ENCODE results near the gene ARMH1. TPM values are rescaled to one million over a fixed set of nuclear protein-coding genes. Genes with fewer than 3 reads are reported as not detected.
A peak's percentile ranks its signal among the peaks of the same experiment; 100 is the strongest.

ARMH1 gene
- total RNA-seq, 1 donor from 2014 or later: 14.5 TPM

DNA sequence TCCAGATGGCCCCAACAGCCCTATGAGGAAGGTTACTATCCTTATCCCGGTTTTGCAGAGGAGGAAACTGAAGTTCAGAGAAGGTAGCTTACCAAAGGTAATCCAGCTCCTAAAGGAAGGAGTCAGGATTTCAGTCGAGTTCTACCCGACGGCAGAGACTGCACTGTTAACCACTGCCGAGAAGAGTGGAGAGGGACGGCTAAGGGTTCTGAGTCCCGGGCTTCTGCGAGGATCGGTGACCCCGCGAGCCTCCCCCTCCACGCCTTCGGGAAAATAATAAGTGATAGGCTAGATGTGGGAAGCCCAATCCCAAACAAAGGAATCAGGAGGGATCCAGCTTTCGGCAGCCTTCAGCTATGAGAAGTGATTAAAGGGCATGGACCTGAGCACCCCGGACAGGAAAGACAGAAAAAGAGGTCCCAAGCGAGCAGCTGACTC is 820 bp upstream of the ARMH1 start:
- no peak for TF ChIP-seq CTCF (IDR thresholded peaks at IDR 0.05)
- ATAC-seq: peak in 1 of 2 donors; percentile 1
- intact Hi-C loops (cut with DNase I): no loop called here
- Histone ChIP-seq H3K27me3 (ENCODE audit: low read depth) (no peaks in the 10 kb centered on the region), H3K27ac (peak overlapping the region; percentile 95), H3K4me1 (peaks cover 55% of the 10 kb centered on the region), H3K4me3 (peak overlapping the region; percentile 67), H3K36me3 (no peaks in the 10 kb centered on the region), H3K9me3 (no peaks in the 10 kb centered on the region)
- no peak for DNase-seq

DNA sequence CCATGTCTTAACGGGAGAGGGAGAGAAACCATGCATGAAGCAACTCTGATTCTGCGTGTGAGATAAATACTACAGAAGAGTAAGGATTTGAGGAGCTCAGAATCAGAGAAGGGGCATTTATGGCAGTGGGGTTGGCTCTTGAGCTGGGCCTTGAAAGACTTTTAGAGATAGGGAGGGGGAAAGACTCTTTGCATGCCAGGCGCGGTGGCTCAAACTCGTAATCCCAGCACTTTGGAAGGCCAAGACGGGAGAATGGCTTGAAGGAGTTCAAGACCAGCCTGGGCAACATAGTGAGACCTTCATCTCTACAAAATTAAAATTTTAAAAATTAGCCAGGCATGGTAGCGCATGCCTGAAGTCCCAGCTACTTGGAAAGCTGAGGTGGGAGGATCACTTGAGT is 672 bp downstream of the ARMH1 start:
- no peak for TF ChIP-seq CTCF (IDR thresholded peaks at IDR 0.05)
- no peaks in the 10 kb centered on the region for H3K27me3 ChIP-seq (ENCODE audit: low read depth)
- DNase-seq (no peak), ATAC-seq (no peak)
- no peaks in the 10 kb centered on the region for H3K9me3 ChIP-seq
- no peaks in the 10 kb centered on the region for H3K36me3 ChIP-seq
- peak overlapping the region; percentile 95 for H3K27ac ChIP-seq
- intact Hi-C loops (cut with DNase I): no loop called here
- H3K4me1 ChIP-seq: peaks cover 58% of the 10 kb centered on the region
- peak overlapping the region; percentile 67 for H3K4me3 ChIP-seq

DNA sequence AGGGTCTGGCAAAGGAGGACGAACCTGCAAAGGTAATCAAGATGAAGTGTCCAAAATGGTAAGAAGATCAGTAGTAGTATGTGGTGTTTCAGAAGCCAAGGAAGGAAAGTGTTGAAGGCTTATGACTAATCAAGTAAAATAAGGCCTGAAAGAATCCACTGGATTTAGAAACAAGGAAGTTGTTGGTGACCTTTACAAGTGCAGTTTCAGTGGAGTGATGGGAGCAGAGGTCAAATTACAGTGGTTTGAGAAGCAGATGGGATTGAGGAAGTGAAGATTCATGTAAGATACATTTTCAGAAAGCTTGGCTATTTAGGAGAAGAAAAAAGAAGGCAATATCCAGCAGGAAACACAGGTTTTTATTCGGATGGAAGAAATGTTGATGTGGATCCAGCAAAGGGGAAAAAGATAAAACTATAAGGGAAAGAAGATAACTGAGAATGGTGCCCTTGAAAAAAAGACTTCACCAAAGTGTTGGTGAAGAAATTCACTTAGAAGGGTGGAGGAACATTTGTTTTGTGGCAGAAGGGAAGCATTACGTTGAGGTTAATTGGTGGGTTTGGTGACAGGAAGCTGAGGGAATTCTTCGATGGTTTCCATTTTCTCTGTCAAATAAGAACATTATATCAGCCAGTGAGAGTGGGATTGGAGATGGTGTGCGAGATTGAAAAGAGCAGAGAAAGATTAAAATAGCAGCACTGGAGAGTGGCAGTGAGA is 2.1 kb downstream of the ARMH1 start:
- Histone ChIP-seq H3K36me3 (no peaks in the 10 kb centered on the region), H3K9me3 (no peaks in the 10 kb centered on the region), H3K27me3 (ENCODE audit: low read depth) (no peaks in the 10 kb centered on the region), H3K27ac (peak overlapping the region; percentile 95), H3K4me1 (peaks cover 57% of the 10 kb centered on the region), H3K4me3 (no peak overlapping the region)
- no peak for ATAC-seq
- DNase-seq: no peak
- intact Hi-C loops (cut with DNase I): no loop called here
- no peak for TF ChIP-seq CTCF (IDR thresholded peaks at IDR 0.05)

DNA sequence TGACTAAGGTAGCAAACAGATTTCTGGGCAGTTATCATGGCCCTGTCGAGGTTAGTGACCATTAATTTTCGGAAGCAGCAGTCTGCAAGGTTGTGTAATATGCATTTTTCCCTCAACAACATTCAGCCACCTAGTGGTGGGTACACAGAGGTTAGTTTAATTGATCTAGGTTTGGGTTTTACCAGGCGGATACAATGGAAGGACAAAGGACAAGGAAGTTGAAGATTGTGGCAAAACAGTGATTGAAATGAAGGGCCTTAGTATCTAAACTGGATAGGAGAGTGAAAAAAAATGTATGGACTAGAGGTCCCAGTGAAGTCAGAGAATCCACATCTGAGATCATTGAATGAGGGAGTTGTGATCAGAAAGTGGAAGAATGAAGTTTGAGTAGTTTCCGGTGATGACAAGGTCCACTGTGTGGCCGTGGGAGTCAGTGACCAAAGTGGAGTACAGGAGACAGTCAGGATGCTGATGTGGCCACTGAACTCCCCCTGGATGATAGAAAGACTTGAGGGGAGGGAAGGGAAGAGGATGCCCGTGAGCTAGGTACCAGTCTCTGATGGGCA is 2.8 kb downstream of the ARMH1 start:
- no peak for DNase-seq
- TF ChIP-seq CTCF (IDR thresholded peaks at IDR 0.05): peak; percentile 37

GRCh38 chr1:44678120-44678519 is 3.6 kb downstream of the ARMH1 start:
- no peak for ATAC-seq
- intact Hi-C loops (cut with DNase I): no loop called here
- DNase-seq: no peak
- Histone ChIP-seq H3K4me1 (peaks cover 42% of the 10 kb centered on the region), H3K4me3 (no peak overlapping the region), H3K27me3 (ENCODE audit: low read depth) (no peaks in the 10 kb centered on the region), H3K36me3 (no peaks in the 10 kb centered on the region), H3K27ac (no peak overlapping the region), H3K9me3 (no peaks in the 10 kb centered on the region)
- TF ChIP-seq CTCF (IDR thresholded peaks at IDR 0.05): no peak

More for the DNA sequence above, 2.8 kb downstream of the ARMH1 start:
- intact Hi-C loops (cut with DNase I): no loop called here
- Histone ChIP-seq H3K27ac (peak overlapping the region; percentile 95), H3K4me1 (peaks cover 51% of the 10 kb centered on the region), H3K4me3 (no peak overlapping the region), H3K36me3 (no peaks in the 10 kb centered on the region), H3K27me3 (ENCODE audit: low read depth) (no peaks in the 10 kb centered on the region), H3K9me3 (no peaks in the 10 kb centered on the region)
- no peak for ATAC-seq

All from lower lobe of right lung (tissue), 2 donors.